Activated naive CD4-positive, alpha-beta T cell treated with anti-CD3 and anti-CD28 coated beads, Interleukin-2, amount 10 ng/mL, durations not matched to agents 7 days and 5 days (primary cell): ENCODE data around the gene RP9.
"Not testable (repeated sequence)": the region's sequence is repeated elsewhere in the genome, so short reads cannot be mapped to it uniquely, and the experiment has no call there.

Experiments used
- CTCF ChIA-PET: fragments of 350-600 bp; sonication (Branson Sonifier 250); formaldehyde crosslinking; loops from one replicate; lab custom pipeline; 2021; ENCODE audit warnings: antibody characterized with exemption; lab: Charles Lee
- DNase-seq: peaks from one replicate; pipeline ENCODE4 v3.0.0-alpha.2; 2020
- H3K27ac Mint-ChIP-seq: one replicate; pipeline ENCODE4 v1.8.0; 2021; ENCODE audit warnings: mild to moderate bottlenecking, moderate library complexity, mixed read lengths
- H3K27me3 Mint-ChIP-seq: one replicate; pipeline ENCODE4 v1.8.0; 2021; ENCODE audit warnings: mild to moderate bottlenecking, mixed read lengths
- H3K36me3 Mint-ChIP-seq: one replicate; pipeline ENCODE4 v1.8.0; 2021; ENCODE audit warnings: mixed read lengths
- H3K4me1 Mint-ChIP-seq: one replicate; pipeline ENCODE4 v1.8.0; 2021; ENCODE audit warnings: mixed read lengths
- H3K4me3 Mint-ChIP-seq: one replicate; pipeline ENCODE4 v1.8.0; 2021; ENCODE audit warnings: mild to moderate bottlenecking, moderate library complexity, mixed read lengths
- H3K9me3 Mint-ChIP-seq: one replicate; pipeline ENCODE4 v1.8.0; 2021; ENCODE audit warnings: mixed read lengths

The RP9 gene

GRCh38 chr7:33127085-33127484, 17.9 kb upstream of the RP9 start:
- no peak for DNase-seq
- no peaks in the 10 kb centered on the region for H3K36me3 Mint-ChIP-seq
- H3K9me3 Mint-ChIP-seq = no peaks in the 10 kb centered on the region
- peaks cover 20% of the 10 kb centered on the region for H3K27me3 Mint-ChIP-seq
- H3K4me1 Mint-ChIP-seq = peaks cover 20% of the 10 kb centered on the region
- no peak overlapping the region for H3K4me3 Mint-ChIP-seq
- CTCF ChIA-PET = interaction anchor here (1.1 kb wide), 1 partner anchor 18 kb away, joined by 6 read pairs; the partner anchor contains the start of gene RP9
- H3K27ac Mint-ChIP-seq = no peak overlapping the region

- no peak for DNase-seq
- Mint-ChIP-seq H3K27ac (no peak overlapping the region), H3K9me3 (peaks cover 6% of the 10 kb centered on the region), H3K4me3 (no peak overlapping the region), H3K36me3 (peaks cover 4% of the 10 kb centered on the region), H3K4me1 (no peaks in the 10 kb centered on the region), H3K27me3 (peaks cover 38% of the 10 kb centered on the region)
- CTCF ChIA-PET = no interaction called here
Measured at GRCh38 chr7:33118383-33118782, 9.2 kb upstream of the RP9 start.

GRCh38 chr7:33114976-33115375, 5.8 kb upstream of the RP9 start:
- H3K27ac Mint-ChIP-seq = no peak overlapping the region
- H3K9me3 Mint-ChIP-seq = peaks cover 6% of the 10 kb centered on the region
- CTCF ChIA-PET = no interaction called here
- no peak overlapping the region for H3K4me3 Mint-ChIP-seq
- H3K4me1 Mint-ChIP-seq = peaks cover 5% of the 10 kb centered on the region
- H3K36me3 Mint-ChIP-seq = peaks cover 4% of the 10 kb centered on the region
- DNase-seq = no peak
- peaks cover 49% of the 10 kb centered on the region for H3K27me3 Mint-ChIP-seq

- DNase-seq = no peak
- Mint-ChIP-seq H3K27ac (no peak overlapping the region), H3K9me3 (no peaks in the 10 kb centered on the region), H3K4me1 (peaks cover 30% of the 10 kb centered on the region), H3K27me3 (peaks cover 39% of the 10 kb centered on the region), H3K36me3 (no peaks in the 10 kb centered on the region), H3K4me3 (no peak overlapping the region)
- CTCF ChIA-PET = no interaction called here
Measured at GRCh38 chr7:33111614-33112013, 2.4 kb upstream of the RP9 start.

GRCh38 chr7:33109758-33110238, 594 bp upstream of the RP9 start:
- DNase-seq = no peak
- CTCF ChIA-PET = interaction anchor here (0.6 to 4.3 kb wide), 8 partner anchors 16 to 659 kb away, joined by 3 to 46 read pairs (median 4); partner anchors contain the start of gene NT5C3A
- no peak overlapping the region for H3K27ac Mint-ChIP-seq
- peak overlapping the region; percentile 65 for H3K4me3 Mint-ChIP-seq
- H3K4me1 Mint-ChIP-seq = peaks cover 36% of the 10 kb centered on the region
- H3K27me3 Mint-ChIP-seq = peaks cover 39% of the 10 kb centered on the region
- H3K36me3 Mint-ChIP-seq = no peaks in the 10 kb centered on the region
- no peaks in the 10 kb centered on the region for H3K9me3 Mint-ChIP-seq

GRCh38 chr7:33108554-33109004, 625 bp downstream of the RP9 start:
- CTCF ChIA-PET = interaction anchor here (0.6 to 4.3 kb wide), 25 partner anchors 13 to 343 kb away, joined by 3 to 46 read pairs (median 5); partner anchors contain the start of genes BBS9, KBTBD2 and NT5C3A

GRCh38 chr7:33107136-33108066, 1.8 kb downstream of the RP9 start:
- DNase-seq = peak; percentile 46
- Mint-ChIP-seq H3K9me3 (no peaks in the 10 kb centered on the region), H3K36me3 (peaks cover 5% of the 10 kb centered on the region), H3K4me1 (peaks cover 36% of the 10 kb centered on the region), H3K4me3 (peak overlapping the region; percentile 91), H3K27ac (no peak overlapping the region), H3K27me3 (peaks cover 29% of the 10 kb centered on the region)
- CTCF ChIA-PET = interaction anchor here (0.6 to 4.3 kb wide), 31 partner anchors 14 to 1674 kb away, joined by 3 to 46 read pairs (median 4); partner anchors contain the start of genes BBS9, KBTBD2 and NT5C3A

More at GRCh38 chr7:33108554-33109004, 625 bp downstream of the RP9 start:
- Mint-ChIP-seq H3K4me1 (peaks cover 36% of the 10 kb centered on the region), H3K36me3 (no peaks in the 10 kb centered on the region), H3K9me3 (no peaks in the 10 kb centered on the region), H3K27me3 (peaks cover 36% of the 10 kb centered on the region), H3K27ac (peak overlapping the region; percentile 70), H3K4me3 (peak overlapping the region; percentile 91)
- peak; percentile 44 for DNase-seq

GRCh38 chr7:33101906-33102305, 7.3 kb downstream of the RP9 start:
- Mint-ChIP-seq H3K27me3 (no peaks in the 10 kb centered on the region), H3K4me1 (peaks cover 9% of the 10 kb centered on the region), H3K27ac (no peak overlapping the region), H3K4me3 (no peak overlapping the region), H3K9me3 (no peaks in the 10 kb centered on the region), H3K36me3 (peaks cover 30% of the 10 kb centered on the region)
- DNase-seq = no peak
- CTCF ChIA-PET = no interaction called here

- Mint-ChIP-seq H3K4me1 (no peaks in the 10 kb centered on the region), H3K36me3 (peaks cover 32% of the 10 kb centered on the region), H3K4me3 (no peak overlapping the region), H3K27me3 (no peaks in the 10 kb centered on the region), H3K9me3 (no peaks in the 10 kb centered on the region), H3K27ac (no peak overlapping the region)
- CTCF ChIA-PET = no interaction called here
- DNase-seq = no peak
Measured at GRCh38 chr7:33100770-33101169, 8.4 kb downstream of the RP9 start.

GRCh38 chr7:33099154-33099940, 9.9 kb downstream of the RP9 start:
- peaks cover 41% of the 10 kb centered on the region for H3K36me3 Mint-ChIP-seq
- CTCF ChIA-PET = no interaction called here
- no peak for DNase-seq
- no peak overlapping the region for H3K4me3 Mint-ChIP-seq
- H3K27me3 Mint-ChIP-seq = no peaks in the 10 kb centered on the region
- H3K4me1 Mint-ChIP-seq = no peaks in the 10 kb centered on the region
- no peaks in the 10 kb centered on the region for H3K9me3 Mint-ChIP-seq
- no peak overlapping the region for H3K27ac Mint-ChIP-seq

- H3K4me3 Mint-ChIP-seq, H3K9me3 Mint-ChIP-seq, DNase-seq, H3K4me1 Mint-ChIP-seq, CTCF ChIA-PET, H3K27ac Mint-ChIP-seq, H3K27me3 Mint-ChIP-seq: not testable (repeated sequence)
- peaks cover 39% of the 10 kb centered on the region for H3K36me3 Mint-ChIP-seq
Measured at GRCh38 chr7:33094745-33095275, 14.4 kb downstream of the RP9 start.

- no peak for DNase-seq
- H3K36me3 Mint-ChIP-seq = peaks cover 34% of the 10 kb centered on the region
- H3K4me1 Mint-ChIP-seq = no peaks in the 10 kb centered on the region
- no peaks in the 10 kb centered on the region for H3K27me3 Mint-ChIP-seq
- no peak overlapping the region for H3K27ac Mint-ChIP-seq
- H3K4me3 Mint-ChIP-seq = no peak overlapping the region
- CTCF ChIA-PET = no interaction called here
- no peaks in the 10 kb centered on the region for H3K9me3 Mint-ChIP-seq
Measured at GRCh38 chr7:33093266-33093665, 15.9 kb downstream of the RP9 start.

GRCh38 chr7:33091641-33092191, 17.5 kb downstream of the RP9 start:
- Mint-ChIP-seq H3K9me3 (no peaks in the 10 kb centered on the region), H3K4me1 (no peaks in the 10 kb centered on the region), H3K36me3 (peaks cover 25% of the 10 kb centered on the region), H3K27me3 (no peaks in the 10 kb centered on the region), H3K4me3 (no peak overlapping the region), H3K27ac (no peak overlapping the region)
- CTCF ChIA-PET = no interaction called here
- no peak for DNase-seq
